Esophagus squamous epithelium (tissue), 5 donors: ENCODE data around the gene AMIGO2. TPM values are rescaled to one million over a fixed set of nuclear protein-coding genes. Genes with fewer than 3 reads are reported as not detected.

Experiments used
- DNase-seq: peaks from one replicate; lab custom pipeline; 2025; lab: John Stamatoyannopoulos, UW
- H3K27ac ChIP-seq, 4 donors: fragments of 200-600 bp; sonication (generic); one replicate each; pipeline ENCODE4 v1.5.1; 2016 to 2019; ENCODE audit warnings: mild to moderate bottlenecking in 1 of 4
- H3K27me3 ChIP-seq, 4 donors: fragments of 200-600 bp; sonication (generic); 1 replicate in 3 of 4; 2 replicates in 1 of 4; pipeline versions ENCODE4 v1.5.1 to v1.6.0; 2017 to 2021; ENCODE audit warnings: antibody characterized with exemption in 1 of 4
- H3K36me3 ChIP-seq, 3 donors: fragments of 200-600 bp; sonication (generic); one replicate each; pipeline ENCODE4 v1.5.1; 2016 to 2019
- H3K4me1 ChIP-seq, 3 donors: fragments of 200-600 bp; sonication (generic); one replicate each; pipeline ENCODE4 v1.5.1; 2017 to 2019
- H3K4me3 ChIP-seq, 4 donors: fragments of 200-600 bp; sonication (generic); 1 replicate in 3 of 4; 2 replicates in 1 of 4; pipeline ENCODE4 v1.5.1; 2016 to 2019; ENCODE audit warnings: mild to moderate bottlenecking in 2 of 4, moderate library complexity in 1 of 4
- H3K9me3 ChIP-seq, 3 donors: fragments of 200-600 bp; sonication (generic); one replicate each; pipeline ENCODE4 v1.5.1; 2016 to 2019
- CTCF ChIP-seq, 6 experiments: fragments of 450-650 bp in 4 of 6; fragments of 200-600 bp in 2 of 6; sonication (generic) in 2 of 6; IDR thresholded peaks; one replicate each; pipeline ENCODE4 v1.5.1; 2016 to 2019; ENCODE audit warnings: antibody characterized with exemption in 6 of 6, mild to moderate bottlenecking in 4 of 6, moderate library complexity in 4 of 6
- POLR2A ChIP-seq, 4 donors: fragments of 450-650 bp; IDR thresholded peaks; one replicate each; pipeline ENCODE4 v1.6.1; 2017; ENCODE audit warnings: antibody characterized with exemption in 4 of 4, mild to moderate bottlenecking in 4 of 4, moderate library complexity in 3 of 4
- WGBS, 2 donors: methylation state at CpG; one replicate each; pipeline ENCODE4 v1.1.5; 2018; 5-methylcytosine and 5-hydroxymethylcytosine counted together
- intact Hi-C: fragments of 100-400 bp; cut with DNase I; formaldehyde crosslinking; loops from one replicate; pipeline ENCODE4 v1.15.0; 2022
- total RNA-seq, 4 donors: library from RNA; depleted of rRNA; stranded (reverse); fragments of >200 nt; gene quantifications; one replicate each; pipeline ENCODE4 v1.1.0, GENCODE V29; 2016
- donor health status: DM: yes; HTN: yes; CAD: no.

The AMIGO2 gene
- total RNA-seq, 4 donors from 2014 or later, result 1.6 to 4.8 (median 2.9) TPM

GRCh38 chr12:47098099-47098498 lies 18.3 kb upstream of the AMIGO2 start:
- 82 to 90% methylated on average over 4 to 6 of the region's 6 CpGs for WGBS, 2 donors
- intact Hi-C loops, result no loop called here

GRCh38 chr12:47097276-47097896 lies 17.6 kb upstream of the AMIGO2 start:
- TF ChIP-seq POLR2A (IDR thresholded peaks at IDR 0.05), result no peak
- no peak for TF ChIP-seq CTCF (IDR thresholded peaks at IDR 0.05)
- intact Hi-C loops, result no loop called here
- Histone ChIP-seq H3K27me3 (no peaks in the 10 kb centered on the region), H3K9me3 (no peaks in the 10 kb centered on the region), H3K4me1 (peaks cover 0 to 12% (median 0%) of the 10 kb centered on the region in 3 donors), H3K4me3 (peak overlapping the region in 1 of 4 donors; percentile 8), H3K27ac (peak overlapping the region in 3 of 4 donors; percentile 12 to 38 (median 29)), H3K36me3 (no peaks in the 10 kb centered on the region)
- WGBS, 2 donors, result 55 to 61% methylated on average over 7 of the region's 7 CpGs
- DNase-seq, result no peak

More at GRCh38 chr12:47098099-47098498, 18.3 kb upstream of the AMIGO2 start:
- H3K4me3 ChIP-seq, result no peak overlapping the region
- H3K9me3 ChIP-seq, result no peaks in the 10 kb centered on the region
- TF ChIP-seq CTCF (IDR thresholded peaks at IDR 0.05), result no peak
- TF ChIP-seq POLR2A (IDR thresholded peaks at IDR 0.05), result no peak
- peak overlapping the region in 3 of 4 donors; percentile 12 to 38 (median 29) for H3K27ac ChIP-seq
- no peaks in the 10 kb centered on the region for H3K36me3 ChIP-seq
- peaks cover 0 to 12% (median 0%) of the 10 kb centered on the region in 3 donors for H3K4me1 ChIP-seq
- no peak for DNase-seq
- no peaks in the 10 kb centered on the region for H3K27me3 ChIP-seq

GRCh38 chr12:47095446-47096236 lies 15.9 kb upstream of the AMIGO2 start:
- no peak for DNase-seq
- Histone ChIP-seq H3K27me3 (no peaks in the 10 kb centered on the region), H3K27ac (no peak overlapping the region), H3K36me3 (no peaks in the 10 kb centered on the region), H3K9me3 (no peaks in the 10 kb centered on the region), H3K4me3 (no peak overlapping the region), H3K4me1 (peaks cover 0 to 12% (median 0%) of the 10 kb centered on the region in 3 donors)
- WGBS, 2 donors, result 74 to 87% methylated on average over 3 of the region's 3 CpGs
- intact Hi-C loops, result no loop called here
- TF ChIP-seq CTCF (IDR thresholded peaks at IDR 0.05) (no peak), POLR2A (IDR thresholded peaks at IDR 0.05) (no peak)

- WGBS, 2 donors, result 94 to 96% methylated on average over 4 of the region's 4 CpGs
- no peak overlapping the region for H3K4me3 ChIP-seq
- no peak for DNase-seq
- no peaks in the 10 kb centered on the region for H3K27me3 ChIP-seq
- intact Hi-C loops, result no loop called here
- H3K27ac ChIP-seq, result no peak overlapping the region
- H3K9me3 ChIP-seq, result no peaks in the 10 kb centered on the region
- no peak for TF ChIP-seq POLR2A (IDR thresholded peaks at IDR 0.05)
- no peak for TF ChIP-seq CTCF (IDR thresholded peaks at IDR 0.05)
- H3K4me1 ChIP-seq, result peaks cover 0 to 12% (median 0%) of the 10 kb centered on the region in 3 donors
- H3K36me3 ChIP-seq, result no peaks in the 10 kb centered on the region
Measured at GRCh38 chr12:47094804-47095203, 15.0 kb upstream of the AMIGO2 start.

GRCh38 chr12:47091009-47091408 lies 11.2 kb upstream of the AMIGO2 start:
- H3K4me1 ChIP-seq, result peaks cover 7 to 29% (median 11%) of the 10 kb centered on the region in 3 donors
- no peaks in the 10 kb centered on the region for H3K36me3 ChIP-seq
- intact Hi-C loops, result no loop called here
- no peaks in the 10 kb centered on the region for H3K9me3 ChIP-seq
- WGBS, 2 donors, result 85 to 93% methylated on average over 2 of the region's 2 CpGs
- H3K27ac ChIP-seq, result no peak overlapping the region
- no peaks in the 10 kb centered on the region for H3K27me3 ChIP-seq
- no peak overlapping the region for H3K4me3 ChIP-seq
- DNase-seq, result no peak
- TF ChIP-seq CTCF (IDR thresholded peaks at IDR 0.05) (no peak), POLR2A (IDR thresholded peaks at IDR 0.05) (no peak)
